ENCODE results near the gene PEAK1.

DNA sequence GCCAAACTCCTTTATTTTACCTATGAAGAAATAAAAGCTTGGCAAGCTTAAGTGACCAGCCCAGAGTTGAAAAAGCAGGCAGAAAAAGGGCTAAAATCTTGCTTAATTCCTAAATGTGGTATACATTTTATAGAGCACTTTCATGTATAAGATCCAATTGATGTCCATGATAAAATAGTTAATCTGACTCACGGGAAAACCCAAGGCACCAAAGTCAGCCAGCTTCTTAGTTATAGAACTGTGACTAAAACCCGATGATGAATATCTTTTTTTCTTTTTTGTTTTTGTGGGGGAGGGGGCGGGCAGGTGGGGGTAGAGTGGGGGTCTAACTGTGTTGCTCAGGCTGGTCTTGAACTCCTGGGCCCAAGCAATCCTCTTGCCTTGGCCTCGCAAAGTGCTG is 71.4 kb downstream of the PEAK1 start:
- TF ChIP-seq, protein P1, sequence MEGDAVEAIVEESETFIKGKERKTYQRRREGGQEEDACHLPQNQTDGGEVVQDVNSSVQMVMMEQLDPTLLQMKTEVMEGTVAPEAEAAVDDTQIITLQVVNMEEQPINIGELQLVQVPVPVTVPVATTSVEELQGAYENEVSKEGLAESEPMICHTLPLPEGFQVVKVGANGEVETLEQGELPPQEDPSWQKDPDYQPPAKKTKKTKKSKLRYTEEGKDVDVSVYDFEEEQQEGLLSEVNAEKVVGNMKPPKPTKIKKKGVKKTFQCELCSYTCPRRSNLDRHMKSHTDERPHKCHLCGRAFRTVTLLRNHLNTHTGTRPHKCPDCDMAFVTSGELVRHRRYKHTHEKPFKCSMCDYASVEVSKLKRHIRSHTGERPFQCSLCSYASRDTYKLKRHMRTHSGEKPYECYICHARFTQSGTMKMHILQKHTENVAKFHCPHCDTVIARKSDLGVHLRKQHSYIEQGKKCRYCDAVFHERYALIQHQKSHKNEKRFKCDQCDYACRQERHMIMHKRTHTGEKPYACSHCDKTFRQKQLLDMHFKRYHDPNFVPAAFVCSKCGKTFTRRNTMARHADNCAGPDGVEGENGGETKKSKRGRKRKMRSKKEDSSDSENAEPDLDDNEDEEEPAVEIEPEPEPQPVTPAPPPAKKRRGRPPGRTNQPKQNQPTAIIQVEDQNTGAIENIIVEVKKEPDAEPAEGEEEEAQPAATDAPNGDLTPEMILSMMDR (IDR thresholded peaks at IDR 0.05): no peak
- TF ChIP-seq POLR2A (IDR thresholded peaks at IDR 0.05) (no peak), POLR2AphosphoS5 (IDR thresholded peaks at IDR 0.05) (no peak), EP300 (IDR thresholded peaks at IDR 0.05) (no peak)

Data from suprapubic skin (tissue), 4 donors.